ENCODE measurements around the gene PLCB3.

DNA sequence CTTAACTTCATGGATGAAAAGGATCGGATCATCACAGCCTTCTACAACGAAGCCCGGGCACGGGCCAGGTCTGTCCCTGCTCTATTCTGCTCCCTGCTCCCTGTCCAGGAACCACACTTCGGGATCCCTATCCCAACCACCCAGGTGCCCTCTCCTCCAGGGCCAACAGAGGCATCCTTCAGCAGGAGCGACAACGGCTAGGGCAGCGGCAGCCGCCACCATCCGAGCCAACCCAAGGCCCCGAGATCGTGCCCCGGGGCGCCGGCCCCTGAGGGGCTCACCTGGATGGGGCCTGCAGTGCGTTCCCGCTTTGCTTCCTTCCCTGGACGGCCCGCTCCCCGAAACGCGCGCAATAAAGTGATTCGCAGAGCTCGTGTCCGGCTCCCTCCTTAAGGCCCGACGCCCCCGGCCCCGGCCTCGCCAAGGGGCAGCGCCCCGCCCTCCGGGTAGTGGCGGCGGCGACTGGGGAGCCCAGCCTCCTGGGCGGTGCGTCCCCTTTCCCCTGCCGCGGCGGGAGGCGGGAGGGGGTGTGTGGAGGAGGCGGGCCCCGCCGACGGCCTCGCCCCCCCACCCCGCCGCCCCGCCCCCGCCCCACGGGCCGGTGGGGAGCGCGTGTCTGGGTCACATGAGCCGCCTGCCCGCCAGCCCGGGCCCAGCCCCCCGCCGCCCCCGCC lies 17.3 kb upstream of the PLCB3 start, which contains the start of gene VEGFB:
- TF ChIP-seq, protein P1, sequence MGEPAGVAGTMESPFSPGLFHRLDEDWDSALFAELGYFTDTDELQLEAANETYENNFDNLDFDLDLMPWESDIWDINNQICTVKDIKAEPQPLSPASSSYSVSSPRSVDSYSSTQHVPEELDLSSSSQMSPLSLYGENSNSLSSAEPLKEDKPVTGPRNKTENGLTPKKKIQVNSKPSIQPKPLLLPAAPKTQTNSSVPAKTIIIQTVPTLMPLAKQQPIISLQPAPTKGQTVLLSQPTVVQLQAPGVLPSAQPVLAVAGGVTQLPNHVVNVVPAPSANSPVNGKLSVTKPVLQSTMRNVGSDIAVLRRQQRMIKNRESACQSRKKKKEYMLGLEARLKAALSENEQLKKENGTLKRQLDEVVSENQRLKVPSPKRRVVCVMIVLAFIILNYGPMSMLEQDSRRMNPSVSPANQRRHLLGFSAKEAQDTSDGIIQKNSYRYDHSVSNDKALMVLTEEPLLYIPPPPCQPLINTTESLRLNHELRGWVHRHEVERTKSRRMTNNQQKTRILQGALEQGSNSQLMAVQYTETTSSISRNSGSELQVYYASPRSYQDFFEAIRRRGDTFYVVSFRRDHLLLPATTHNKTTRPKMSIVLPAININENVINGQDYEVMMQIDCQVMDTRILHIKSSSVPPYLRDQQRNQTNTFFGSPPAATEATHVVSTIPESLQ (CRISPR knock-in tag; conservative IDR thresholded peaks at IDR 0.05), result no peak
- TF ChIP-seq EZH2 (conservative IDR thresholded peaks at IDR 0.05; ENCODE audit: low read depth, low read length), result no peak
- no peak for TF ChIP-seq YY1 (IDR thresholded peaks at IDR 0.05; ENCODE audit: insufficient read depth, insufficient replicate concordance, low read depth, low read length)
- no peak for TF ChIP-seq ZNF256 (CRISPR knock-in tag; conservative IDR thresholded peaks at IDR 0.05)
